ENCODE data around the gene MEF2D. TPM values are rescaled to one million over a fixed set of nuclear protein-coding genes. Genes with fewer than 3 reads are reported as not detected.

Gene MEF2D
- total RNA-seq, 1 donor from 2014 or later, result 52.6 TPM

GRCh38 chr1:156525071-156525501 is 24.5 kb upstream of the MEF2D start:
- intact Hi-C loops (cut with micrococcal nuclease), result loop anchor here (2.0 to 10.0 kb wide), 2 partner anchors 20 to 50 kb away; no protein-coding TSS in a partner anchor

- intact Hi-C loops (cut with micrococcal nuclease), result loop anchor here (2.0 to 10.0 kb wide), 2 partner anchors 20 to 50 kb away; no protein-coding TSS in a partner anchor
Observed at GRCh38 chr1:156524481-156524869, 23.9 kb upstream of the MEF2D start.

GRCh38 chr1:156523801-156524480 is 23.4 kb upstream of the MEF2D start:
- intact Hi-C loops (cut with micrococcal nuclease), result loop anchor here (2.0 to 10.0 kb wide), 2 partner anchors 19 to 49 kb away; no protein-coding TSS in a partner anchor

DNA sequence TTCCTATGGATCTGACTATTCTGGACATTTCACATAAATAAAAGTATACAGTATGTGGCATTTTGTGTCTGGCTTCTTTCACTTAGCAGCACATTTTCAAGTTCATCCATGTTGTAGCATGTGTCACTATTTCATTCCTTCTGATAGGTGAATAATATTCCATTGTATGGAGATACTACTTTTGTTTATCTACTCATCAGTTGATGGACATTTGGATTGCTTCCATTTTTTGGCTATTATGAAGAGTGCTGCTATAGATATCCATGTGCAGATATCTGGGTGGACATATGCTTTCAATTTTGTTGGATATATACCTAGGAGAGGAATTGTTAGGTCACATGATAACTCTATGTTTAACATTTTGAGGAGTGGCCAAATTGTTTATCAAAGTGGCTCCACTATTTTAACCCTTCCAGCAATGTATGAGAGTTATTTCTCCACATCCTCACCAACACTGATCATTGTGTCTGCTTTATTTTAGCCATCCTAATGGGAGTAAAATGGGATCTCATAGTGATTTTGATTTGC is 21.9 kb upstream of the MEF2D start:
- intact Hi-C loops (cut with micrococcal nuclease), result loop anchor here (10.0 kb wide), 1 partner anchor 48 kb away; no protein-coding TSS in a partner anchor

GRCh38 chr1:156517748-156518147 is 17.2 kb upstream of the MEF2D start:
- intact Hi-C loops (cut with micrococcal nuclease), result no loop called here

GRCh38 chr1:156516821-156517220 is 16.2 kb upstream of the MEF2D start:
- intact Hi-C loops (cut with micrococcal nuclease), result no loop called here

GRCh38 chr1:156515956-156516355 is 15.4 kb upstream of the MEF2D start:
- intact Hi-C loops (cut with micrococcal nuclease), result no loop called here

- intact Hi-C loops (cut with micrococcal nuclease), result no loop called here
Observed at GRCh38 chr1:156513185-156513584, 12.6 kb upstream of the MEF2D start.

DNA sequence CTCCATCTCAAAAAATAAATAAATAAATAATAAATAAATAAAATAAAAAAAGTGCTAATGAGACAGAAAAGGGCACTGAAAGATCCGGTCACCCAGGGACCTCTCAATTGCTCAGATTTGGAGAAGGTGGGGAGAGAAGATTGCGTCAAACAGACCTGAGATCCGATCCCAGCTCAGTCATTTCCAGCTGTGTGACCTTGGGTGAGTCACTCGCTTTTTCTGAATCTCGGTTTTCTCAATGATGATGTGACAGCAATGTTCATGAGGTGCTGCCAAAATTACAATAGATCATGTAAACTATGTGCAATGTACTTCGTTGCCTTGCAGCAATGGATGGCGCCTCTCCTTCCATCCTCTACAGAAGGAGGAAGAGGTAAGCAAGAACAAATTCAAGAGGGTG is 11.1 kb upstream of the MEF2D start:
- intact Hi-C loops (cut with micrococcal nuclease), result no loop called here

- intact Hi-C loops (cut with micrococcal nuclease), result no loop called here
Observed at GRCh38 chr1:156510709-156511108, 10.1 kb upstream of the MEF2D start.

- intact Hi-C loops (cut with micrococcal nuclease), result loop anchor here (5.0 to 10.0 kb wide), 5 partner anchors 575 to 1555 kb away; partner anchors contain the start of genes ETV3, GON4L, KHDC4 and PBXIP1
Observed at GRCh38 chr1:156509424-156510034, 9.0 kb upstream of the MEF2D start.

DNA sequence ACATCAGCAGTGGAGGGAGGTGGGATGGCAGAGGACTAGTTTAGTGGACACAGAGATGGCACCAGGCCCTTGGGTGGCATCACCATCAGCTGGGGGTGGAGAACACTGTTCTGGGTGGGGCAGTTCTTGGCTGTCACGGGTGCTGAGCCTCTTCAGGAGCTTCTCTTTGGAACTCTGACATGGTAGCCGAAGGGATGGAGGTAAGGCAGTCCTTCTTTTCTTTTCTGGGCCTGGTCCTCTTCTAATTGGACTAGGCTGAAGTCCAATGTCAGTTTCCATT is 8.3 kb upstream of the MEF2D start:
- intact Hi-C loops (cut with micrococcal nuclease), result loop anchor here (1.0 to 10.0 kb wide), 6 partner anchors 9 to 1554 kb away; partner anchors contain the start of genes ETV3, GON4L, KHDC4 and MEF2D

GRCh38 chr1:156508205-156508954 is 7.8 kb upstream of the MEF2D start:
- intact Hi-C loops (cut with micrococcal nuclease), result loop anchor here (1.0 to 10.0 kb wide), 6 partner anchors 8 to 1554 kb away; partner anchors contain the start of genes ETV3, GON4L, KHDC4 and MEF2D

DNA sequence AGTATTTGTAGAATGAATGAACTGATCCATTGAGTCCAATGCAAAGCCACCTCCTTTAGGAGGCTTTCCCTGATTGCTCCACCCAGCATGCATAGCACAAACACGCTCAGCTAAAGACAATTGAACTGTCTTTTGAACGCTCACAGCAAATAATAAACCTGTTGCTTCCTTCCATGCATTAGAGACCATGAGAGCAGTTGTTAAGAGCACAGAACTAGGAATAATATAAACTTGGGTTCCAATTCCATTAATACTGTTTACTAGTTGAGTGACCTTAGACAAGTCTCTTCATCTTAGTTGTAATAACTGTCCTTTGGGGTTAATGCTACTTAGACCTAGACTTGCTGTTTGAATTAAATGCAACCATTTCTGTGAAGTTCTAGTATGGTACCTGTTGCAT is 5.9 kb upstream of the MEF2D start:
- intact Hi-C loops (cut with micrococcal nuclease), result loop anchor here (5.0 to 10.0 kb wide), 5 partner anchors 572 to 1552 kb away; partner anchors contain the start of genes ETV3, GON4L, KHDC4 and PBXIP1

GRCh38 chr1:156505679-156506298 is 5.2 kb upstream of the MEF2D start:
- intact Hi-C loops (cut with micrococcal nuclease), result loop anchor here (1.0 to 10.0 kb wide), 15 partner anchors 19 to 1551 kb away; partner anchors contain the start of genes CCT3, ETV3, GON4L and GPATCH4

DNA sequence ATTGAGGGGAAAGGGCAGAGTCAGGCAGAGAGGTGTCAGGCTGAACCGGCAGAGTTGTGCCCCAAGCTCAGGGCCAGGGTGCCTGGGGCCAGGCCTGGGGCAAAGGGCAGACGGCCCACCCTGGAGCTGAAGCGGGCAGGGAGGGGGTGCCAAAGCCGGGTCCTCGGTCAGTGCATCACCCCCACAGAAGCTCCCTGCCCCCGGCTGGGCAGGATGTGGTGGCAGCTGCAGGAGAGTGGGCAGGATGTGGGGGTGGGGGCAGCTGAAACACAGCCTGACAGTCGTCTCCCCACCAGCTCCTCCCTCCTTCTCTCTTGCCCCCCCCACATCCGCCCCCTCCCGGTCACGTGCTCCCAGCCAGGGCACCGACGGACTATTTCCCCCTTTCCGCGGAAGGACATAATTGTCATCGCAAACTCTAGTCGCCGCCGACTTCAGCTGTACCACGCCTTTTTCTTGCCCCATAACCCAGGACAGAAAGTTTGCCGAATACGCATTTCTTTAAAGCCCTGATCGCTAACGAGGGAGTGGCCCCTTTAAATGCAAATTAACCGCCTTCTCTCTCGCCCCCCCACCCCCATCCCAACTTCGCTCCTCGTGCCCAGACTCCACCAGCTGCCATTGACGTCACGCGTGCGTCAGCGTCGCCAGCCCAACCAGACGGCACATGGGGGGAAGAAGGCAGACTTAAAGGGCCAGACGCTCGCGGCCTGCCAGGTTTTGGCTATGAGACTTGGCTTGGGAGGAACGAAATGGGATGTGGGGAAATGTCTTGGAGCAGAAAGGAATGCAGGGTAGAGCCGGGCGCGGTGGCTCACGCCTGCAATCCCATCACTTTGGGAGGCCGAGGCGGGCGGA is 4.5 kb upstream of the MEF2D start:
- intact Hi-C loops (cut with micrococcal nuclease), result loop anchor here (1.0 to 10.0 kb wide), 15 partner anchors 20 to 1550 kb away; partner anchors contain the start of genes CCT3, ETV3, GON4L and GPATCH4

DNA sequence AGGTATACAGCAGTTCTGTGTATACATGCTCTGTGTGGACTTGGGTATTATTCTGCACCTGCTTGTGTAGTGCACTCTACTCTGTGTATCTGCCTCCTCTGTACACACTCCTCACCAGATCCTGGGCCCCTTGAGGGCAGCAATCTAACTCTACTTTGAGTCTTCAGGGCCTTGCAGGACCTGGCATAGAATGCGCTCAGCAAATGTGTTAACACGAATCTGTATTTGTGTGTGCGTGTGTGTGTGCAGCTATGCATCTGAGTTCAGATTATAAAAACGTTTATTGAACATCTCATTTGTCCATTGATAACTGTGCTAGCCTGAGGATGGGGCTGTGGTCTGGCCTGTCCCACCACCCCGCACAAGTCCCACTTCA is 3.9 kb upstream of the MEF2D start:
- intact Hi-C loops (cut with micrococcal nuclease), result loop anchor here (2.0 to 10.0 kb wide), 9 partner anchors 20 to 1550 kb away; partner anchors contain the start of genes ETV3, GON4L, KHDC4 and MRPL24

- intact Hi-C loops (cut with micrococcal nuclease), result loop anchor here (2.0 to 10.0 kb wide), 9 partner anchors 21 to 1549 kb away; partner anchors contain the start of genes ETV3, GON4L, KHDC4 and MRPL24
Observed at GRCh38 chr1:156503698-156504437, 3.3 kb upstream of the MEF2D start.
